ENCODE results near the gene RBMX. TPM values are rescaled to one million over a fixed set of nuclear protein-coding genes. Genes with fewer than 3 reads are reported as not detected.
A peak's percentile ranks its signal among the peaks of the same experiment; 100 is the strongest.

Gene RBMX
- total RNA-seq, 1 experiment from 2014 or later, result 379 TPM

- no peaks in the 10 kb centered on the region for H3K9me3 Mint-ChIP-seq
- H3K36me3 Mint-ChIP-seq, result peaks cover 56% of the 10 kb centered on the region
- DNase-seq (ENCODE audit: low spot score), result no peak
- no peak overlapping the region for H3K4me3 Mint-ChIP-seq
- ATAC-seq, result no peak
- no peaks in the 10 kb centered on the region for H3K4me1 Mint-ChIP-seq
- ChIA-PET POLR2A (no interaction called here), CTCF (no interaction called here)
- no peaks in the 10 kb centered on the region for H3K27me3 Mint-ChIP-seq (ENCODE audit: low read depth)
- H3K27ac Mint-ChIP-seq, result peak overlapping the region; percentile 64
- TF ChIP-seq NFATC4 (CRISPR knock-in tag; IDR thresholded peaks at IDR 0.05), result peak; percentile 67
- no peak for TF ChIP-seq GTF2I (CRISPR knock-in tag; conservative IDR thresholded peaks at IDR 0.05)
These were observed 22.3 kb downstream of the RBMX start for GRCh38 chrX:136858007-136858756.

GRCh38 chrX:136856551-136856950 is 24.0 kb downstream of the RBMX start:
- Mint-ChIP-seq H3K4me3 (no peak overlapping the region), H3K27me3 (ENCODE audit: low read depth) (no peaks in the 10 kb centered on the region), H3K27ac (no peak overlapping the region; the same call in 1 of the 2 replicates), H3K4me1 (no peaks in the 10 kb centered on the region), H3K36me3 (peaks cover 58% of the 10 kb centered on the region), H3K9me3 (no peaks in the 10 kb centered on the region)
- ATAC-seq (no peak), DNase-seq (ENCODE audit: low spot score) (no peak)
- TF ChIP-seq CTCF (IDR thresholded peaks at IDR 0.05) (no peak), SOX15 (CRISPR knock-in tag; IDR thresholded peaks at IDR 0.05) (no peak), PRRX2 (CRISPR knock-in tag; IDR thresholded peaks at IDR 0.05) (no peak), ZNF317 (CRISPR knock-in tag; IDR thresholded peaks at IDR 0.05; ENCODE audit: borderline replicate concordance, low read depth) (no peak), ERG (CRISPR knock-in tag; IDR thresholded peaks at IDR 0.05) (no peak)
- CTCF ChIA-PET, result no interaction called here
- POLR2A ChIA-PET, result no interaction called here

GRCh38 chrX:136856050-136856449 is 24.5 kb downstream of the RBMX start:
- Mint-ChIP-seq H3K27me3 (ENCODE audit: low read depth) (no peaks in the 10 kb centered on the region), H3K36me3 (peaks cover 56% of the 10 kb centered on the region), H3K4me3 (no peak overlapping the region), H3K27ac (no peak overlapping the region), H3K9me3 (no peaks in the 10 kb centered on the region), H3K4me1 (no peaks in the 10 kb centered on the region)
- ChIA-PET POLR2A (no interaction called here), CTCF (no interaction called here)
- DNase-seq (ENCODE audit: low spot score), result no peak
- ATAC-seq, result no peak
- no peak for TF ChIP-seq MXD4 (CRISPR knock-in tag; IDR thresholded peaks at IDR 0.05; ENCODE audit: borderline replicate concordance)
- no peak for TF ChIP-seq SMAD4 (CRISPR knock-in tag; IDR thresholded peaks at IDR 0.05)
- no peak for TF ChIP-seq NR1H2 (CRISPR knock-in tag; IDR thresholded peaks at IDR 0.05)
- TF ChIP-seq FOXJ3 (CRISPR knock-in tag; IDR thresholded peaks at IDR 0.05; ENCODE audit: borderline replicate concordance), result no peak
- no peak for TF ChIP-seq ZNF512 (CRISPR knock-in tag; IDR thresholded peaks at IDR 0.05; ENCODE audit: borderline replicate concordance)
- no peak for TF ChIP-seq E2F5 (CRISPR knock-in tag; IDR thresholded peaks at IDR 0.05)
- no peak for TF ChIP-seq TCF7 (CRISPR knock-in tag; IDR thresholded peaks at IDR 0.05; ENCODE audit: low read depth)

GRCh38 chrX:136851526-136851925 is 29.0 kb downstream of the RBMX start:
- ChIA-PET CTCF (no interaction called here), POLR2A (no interaction called here)
- no peak for DNase-seq (ENCODE audit: low spot score)
- no peaks in the 10 kb centered on the region for H3K9me3 Mint-ChIP-seq
- no peaks in the 10 kb centered on the region for H3K27me3 Mint-ChIP-seq (ENCODE audit: low read depth)
- peaks cover 52% of the 10 kb centered on the region for H3K36me3 Mint-ChIP-seq
- ATAC-seq, result no peak
- H3K4me1 Mint-ChIP-seq, result no peaks in the 10 kb centered on the region
- H3K4me3 Mint-ChIP-seq, result no peak overlapping the region
- H3K27ac Mint-ChIP-seq, result no peak overlapping the region
- TF ChIP-seq CREB1 (CRISPR knock-in tag; IDR thresholded peaks at IDR 0.05) (no peak), OVOL2 (CRISPR knock-in tag; IDR thresholded peaks at IDR 0.05; ENCODE audit: borderline replicate concordance) (no peak), ATF1 (CRISPR knock-in tag; IDR thresholded peaks at IDR 0.05) (no peak), ZNF671 (CRISPR knock-in tag; IDR thresholded peaks at IDR 0.05) (no peak), ZNF317 (CRISPR knock-in tag; IDR thresholded peaks at IDR 0.05; ENCODE audit: borderline replicate concordance, low read depth) (no peak), SMAD4 (CRISPR knock-in tag; IDR thresholded peaks at IDR 0.05) (no peak), STAT6 (CRISPR knock-in tag; conservative IDR thresholded peaks at IDR 0.05; ENCODE audit: low read depth) (no peak), E2F4 (CRISPR knock-in tag; IDR thresholded peaks at IDR 0.05; ENCODE audit: borderline replicate concordance, low read depth) (no peak)
